ENCODE data around the gene ADGRE2. TPM values are rescaled to one million over a fixed set of nuclear protein-coding genes. Genes with fewer than 3 reads are reported as not detected.

The ADGRE2 gene
- polyA plus RNA-seq, 3 donors = 13.1 to 91.1 (median 47.6) TPM

DNA sequence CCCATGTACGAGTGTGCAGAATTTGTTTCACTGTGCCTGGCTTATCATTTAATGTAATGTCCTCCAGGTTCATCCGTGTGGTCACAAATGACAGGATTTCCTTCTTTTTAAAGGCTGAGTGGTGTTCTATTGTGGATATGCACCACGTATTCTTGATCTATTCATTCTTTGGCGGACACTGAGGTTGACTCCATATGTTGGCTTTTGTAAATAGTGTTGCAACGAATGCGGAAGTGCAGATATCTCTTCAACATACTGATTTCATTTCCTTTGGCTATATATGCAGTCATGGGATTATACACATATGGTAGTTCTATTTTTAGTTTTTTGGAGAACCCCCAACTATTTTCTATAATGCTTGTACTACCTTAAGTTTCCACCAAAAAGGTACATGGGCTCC, 43.6 kb upstream of the ADGRE2 start:
- H3K9me3 Mint-ChIP-seq = peaks cover 0 to 7% (median 3%) of the 10 kb centered on the region in 7 donors
- WGBS (ENCODE audit: insufficient coverage) = no CpG with 5 or more reads among the region's 6 CpGs

DNA sequence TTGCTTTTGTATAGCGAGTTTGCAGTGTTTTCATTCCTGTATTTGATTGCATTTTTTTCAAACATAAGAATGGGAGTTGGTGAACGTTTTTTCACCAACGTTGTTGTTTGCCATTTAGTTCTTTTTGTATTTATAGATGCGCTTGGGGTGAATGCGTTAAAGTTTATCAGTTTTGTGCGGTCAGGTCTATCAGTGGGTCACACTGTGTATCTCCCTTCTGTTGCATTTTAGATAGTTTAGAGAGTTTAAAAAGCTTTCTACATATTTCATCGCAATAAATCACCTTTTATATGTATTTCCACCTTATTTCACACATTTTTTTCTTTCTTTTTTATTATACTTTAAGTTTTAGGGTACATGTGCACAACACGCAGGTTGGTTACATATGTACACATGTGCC, 40.2 kb upstream of the ADGRE2 start:
- intact Hi-C loops (cut with micrococcal nuclease) = no loop called here
- no peaks in the 10 kb centered on the region for H3K79me2 ChIP-seq (ENCODE audit: insufficient read depth, low read length)

More for the DNA sequence above, 43.6 kb upstream of the ADGRE2 start:
- H3K36me3 Mint-ChIP-seq = no peaks in the 10 kb centered on the region
- peaks cover 1 to 5% (median 4%) of the 10 kb centered on the region in 3 donors for H3K27me3 Mint-ChIP-seq (ENCODE audit: low read depth in 3 of 3)
- peak overlapping the region in 1 of 3 experiments; percentile 4 for H3K4me3 ChIP-seq (replicated peaks in 1 of 3; ENCODE audit: low read depth in 2 of 3, low read length in 3 of 3)
- H4K20me1 ChIP-seq (ENCODE audit: insufficient read depth, low read length) = no peaks in the 10 kb centered on the region
- intact Hi-C loops (cut with micrococcal nuclease) = no loop called here
- peaks cover 6 to 11% of the 10 kb centered on the region in 2 donors for H3K4me1 ChIP-seq (ENCODE audit: control insufficient read depth in 1 of 2, insufficient read depth in 2 of 2, low read length in 2 of 2)
- H3K4me3 Mint-ChIP-seq = no peak overlapping the region
- no peaks in the 10 kb centered on the region for H3K79me2 ChIP-seq (ENCODE audit: insufficient read depth, low read length)
- DNase-seq = peak; percentile 26 to 52 (median 38)
- no peak overlapping the region for H2AFZ ChIP-seq (ENCODE audit: insufficient read depth, low read depth, low read length, poor library complexity, severe bottlenecking)
- TF ChIP-seq, protein P1, sequence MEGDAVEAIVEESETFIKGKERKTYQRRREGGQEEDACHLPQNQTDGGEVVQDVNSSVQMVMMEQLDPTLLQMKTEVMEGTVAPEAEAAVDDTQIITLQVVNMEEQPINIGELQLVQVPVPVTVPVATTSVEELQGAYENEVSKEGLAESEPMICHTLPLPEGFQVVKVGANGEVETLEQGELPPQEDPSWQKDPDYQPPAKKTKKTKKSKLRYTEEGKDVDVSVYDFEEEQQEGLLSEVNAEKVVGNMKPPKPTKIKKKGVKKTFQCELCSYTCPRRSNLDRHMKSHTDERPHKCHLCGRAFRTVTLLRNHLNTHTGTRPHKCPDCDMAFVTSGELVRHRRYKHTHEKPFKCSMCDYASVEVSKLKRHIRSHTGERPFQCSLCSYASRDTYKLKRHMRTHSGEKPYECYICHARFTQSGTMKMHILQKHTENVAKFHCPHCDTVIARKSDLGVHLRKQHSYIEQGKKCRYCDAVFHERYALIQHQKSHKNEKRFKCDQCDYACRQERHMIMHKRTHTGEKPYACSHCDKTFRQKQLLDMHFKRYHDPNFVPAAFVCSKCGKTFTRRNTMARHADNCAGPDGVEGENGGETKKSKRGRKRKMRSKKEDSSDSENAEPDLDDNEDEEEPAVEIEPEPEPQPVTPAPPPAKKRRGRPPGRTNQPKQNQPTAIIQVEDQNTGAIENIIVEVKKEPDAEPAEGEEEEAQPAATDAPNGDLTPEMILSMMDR (IDR thresholded peaks at IDR 0.05) = no peak
- no peaks in the 10 kb centered on the region for H3K9me3 ChIP-seq (replicated peaks in 1 of 2; ENCODE audit: control insufficient read depth in 1 of 2, insufficient read depth in 1 of 2, low read length in 2 of 2)
- no peaks in the 10 kb centered on the region for H3K36me3 ChIP-seq (replicated peaks in 1 of 2; ENCODE audit: control insufficient read depth in 1 of 2, insufficient read depth in 2 of 2, low read length in 2 of 2)
- H3K27me3 ChIP-seq (ENCODE audit: control insufficient read depth in 2 of 2, insufficient read depth in 2 of 2, low read length in 2 of 2) = no peaks in the 10 kb centered on the region
- peak overlapping the region; percentile 26 for H3K4me2 ChIP-seq (replicated peaks; ENCODE audit: extremely low read depth, low read length, poor library complexity, severe bottlenecking)
- peak overlapping the region in 1 of 7 donors; percentile 28 for H3K27ac Mint-ChIP-seq
- peaks cover 10% of the 10 kb centered on the region for H3K4me1 Mint-ChIP-seq
- H3K9ac ChIP-seq (ENCODE audit: insufficient read depth, low read length, poor library complexity, severe bottlenecking) = no peak overlapping the region
- no peak overlapping the region for H3K27ac ChIP-seq (ENCODE audit: low read depth in 1 of 2, low read length in 2 of 2)

More for the DNA sequence above, 40.2 kb upstream of the ADGRE2 start:
- Mint-ChIP-seq H3K9me3 (peaks cover 0 to 8% (median 1%) of the 10 kb centered on the region in 7 donors), H3K4me3 (no peak overlapping the region), H3K4me1 (peaks cover 10% of the 10 kb centered on the region), H3K36me3 (no peaks in the 10 kb centered on the region), H3K27ac (no peak overlapping the region), H3K27me3 (ENCODE audit: low read depth in 3 of 3) (peaks cover 1 to 5% (median 2%) of the 10 kb centered on the region in 3 donors)
- Histone ChIP-seq H3K4me2 (replicated peaks; ENCODE audit: extremely low read depth, low read length, poor library complexity, severe bottlenecking) (no peak overlapping the region), H4K20me1 (ENCODE audit: insufficient read depth, low read length) (no peaks in the 10 kb centered on the region), H3K4me3 (replicated peaks in 1 of 3; ENCODE audit: low read depth in 2 of 3, low read length in 3 of 3) (no peak overlapping the region), H3K9me3 (replicated peaks in 1 of 2; ENCODE audit: control insufficient read depth in 1 of 2, insufficient read depth in 1 of 2, low read length in 2 of 2) (no peaks in the 10 kb centered on the region), H3K27ac (ENCODE audit: low read depth in 1 of 2, low read length in 2 of 2) (no peak overlapping the region), H3K4me1 (ENCODE audit: control insufficient read depth in 1 of 2, insufficient read depth in 2 of 2, low read length in 2 of 2) (peaks cover 6 to 11% of the 10 kb centered on the region in 2 donors), H3K9ac (ENCODE audit: insufficient read depth, low read length, poor library complexity, severe bottlenecking) (no peak overlapping the region), H2AFZ (ENCODE audit: insufficient read depth, low read depth, low read length, poor library complexity, severe bottlenecking) (no peak overlapping the region), H3K36me3 (replicated peaks in 1 of 2; ENCODE audit: control insufficient read depth in 1 of 2, insufficient read depth in 2 of 2, low read length in 2 of 2) (no peaks in the 10 kb centered on the region), H3K27me3 (ENCODE audit: control insufficient read depth in 2 of 2, insufficient read depth in 2 of 2, low read length in 2 of 2) (no peaks in the 10 kb centered on the region)
- no peak for DNase-seq
- TF ChIP-seq, protein P1 (IDR thresholded peaks at IDR 0.05) = no peak
- 87% methylated on average over 3 of the region's 8 CpGs for WGBS (ENCODE audit: insufficient coverage)

Measured in CD14-positive monocyte (primary cell).